ENCODE results near the gene ANKFY1.
"Not testable (repeated sequence)": the region's sequence is repeated elsewhere in the genome, so short reads cannot be mapped to it uniquely, and the experiment has no call there.

The ANKFY1 gene

GRCh38 chr17:4272972-4273368, 9.2 kb upstream of the ANKFY1 start:
- peaks cover 36% of the 10 kb centered on the region for H3K36me3 Mint-ChIP-seq (ENCODE audit: low read depth)
- H3K27ac Mint-ChIP-seq, result no peak overlapping the region
- H3K4me1 Mint-ChIP-seq (ENCODE audit: low read depth), result peaks cover 7% of the 10 kb centered on the region
- H3K4me3 Mint-ChIP-seq, result no peak overlapping the region
- no peaks in the 10 kb centered on the region for H3K27me3 Mint-ChIP-seq (ENCODE audit: low read depth)
- DNase-seq (ENCODE audit: low spot score), result no peak
- no peaks in the 10 kb centered on the region for H3K9me3 Mint-ChIP-seq

GRCh38 chr17:4272213-4272971, 8.6 kb upstream of the ANKFY1 start:
- Mint-ChIP-seq H3K4me3 (no peak overlapping the region), H3K27me3 (ENCODE audit: low read depth) (no peaks in the 10 kb centered on the region), H3K9me3 (no peaks in the 10 kb centered on the region), H3K27ac (no peak overlapping the region), H3K4me1 (ENCODE audit: low read depth) (peaks cover 7% of the 10 kb centered on the region), H3K36me3 (ENCODE audit: low read depth) (peaks cover 36% of the 10 kb centered on the region)
- no peak for DNase-seq (ENCODE audit: low spot score)

GRCh38 chr17:4270736-4271135, 7.0 kb upstream of the ANKFY1 start:
- Mint-ChIP-seq H3K4me3 (no peak overlapping the region), H3K27me3 (ENCODE audit: low read depth) (no peaks in the 10 kb centered on the region), H3K27ac (no peak overlapping the region), H3K36me3 (ENCODE audit: low read depth) (peaks cover 22% of the 10 kb centered on the region), H3K9me3 (no peaks in the 10 kb centered on the region), H3K4me1 (ENCODE audit: low read depth) (peaks cover 3% of the 10 kb centered on the region)
- no peak for DNase-seq (ENCODE audit: low spot score)

GRCh38 chr17:4269915-4270314, 6.1 kb upstream of the ANKFY1 start:
- no peaks in the 10 kb centered on the region for H3K27me3 Mint-ChIP-seq (ENCODE audit: low read depth)
- no peak for DNase-seq (ENCODE audit: low spot score)
- H3K4me1 Mint-ChIP-seq (ENCODE audit: low read depth), result peaks cover 8% of the 10 kb centered on the region
- no peaks in the 10 kb centered on the region for H3K9me3 Mint-ChIP-seq
- H3K4me3 Mint-ChIP-seq, result no peak overlapping the region
- peaks cover 21% of the 10 kb centered on the region for H3K36me3 Mint-ChIP-seq (ENCODE audit: low read depth)
- no peak overlapping the region for H3K27ac Mint-ChIP-seq

GRCh38 chr17:4267402-4267801, 3.6 kb upstream of the ANKFY1 start:
- H3K27ac Mint-ChIP-seq, result no peak overlapping the region
- H3K36me3 Mint-ChIP-seq (ENCODE audit: low read depth), result peaks cover 24% of the 10 kb centered on the region
- no peak for DNase-seq (ENCODE audit: low spot score)
- H3K4me3 Mint-ChIP-seq, result no peak overlapping the region
- H3K4me1 Mint-ChIP-seq (ENCODE audit: low read depth), result peaks cover 25% of the 10 kb centered on the region
- H3K9me3 Mint-ChIP-seq, result no peaks in the 10 kb centered on the region
- no peaks in the 10 kb centered on the region for H3K27me3 Mint-ChIP-seq (ENCODE audit: low read depth)

GRCh38 chr17:4266550-4266949, 2.8 kb upstream of the ANKFY1 start:
- no peak for DNase-seq (ENCODE audit: low spot score)
- Mint-ChIP-seq H3K9me3 (no peaks in the 10 kb centered on the region), H3K4me1 (ENCODE audit: low read depth) (peaks cover 27% of the 10 kb centered on the region), H3K36me3 (ENCODE audit: low read depth) (peaks cover 24% of the 10 kb centered on the region), H3K4me3 (no peak overlapping the region), H3K27me3 (ENCODE audit: low read depth) (no peaks in the 10 kb centered on the region), H3K27ac (no peak overlapping the region)

- Mint-ChIP-seq H3K36me3 (ENCODE audit: low read depth) (peaks cover 37% of the 10 kb centered on the region), H3K4me1 (ENCODE audit: low read depth) (peaks cover 34% of the 10 kb centered on the region), H3K27me3 (ENCODE audit: low read depth) (no peaks in the 10 kb centered on the region), H3K4me3 (peak overlapping the region; percentile 87), H3K9me3 (peaks cover 11% of the 10 kb centered on the region), H3K27ac (peak overlapping the region; percentile 82)
- no peak for DNase-seq (ENCODE audit: low spot score)
These were observed 1.1 kb downstream of the ANKFY1 start for GRCh38 chr17:4262703-4263102.

GRCh38 chr17:4261452-4261851, 2.3 kb downstream of the ANKFY1 start:
- H3K27ac Mint-ChIP-seq, result no peak overlapping the region
- peaks cover 49% of the 10 kb centered on the region for H3K36me3 Mint-ChIP-seq (ENCODE audit: low read depth)
- no peaks in the 10 kb centered on the region for H3K27me3 Mint-ChIP-seq (ENCODE audit: low read depth)
- H3K4me3 Mint-ChIP-seq, result no peak overlapping the region
- H3K9me3 Mint-ChIP-seq, result peaks cover 16% of the 10 kb centered on the region
- peaks cover 42% of the 10 kb centered on the region for H3K4me1 Mint-ChIP-seq (ENCODE audit: low read depth)
- DNase-seq (ENCODE audit: low spot score), result no peak

- Mint-ChIP-seq H3K27me3 (ENCODE audit: low read depth) (no peaks in the 10 kb centered on the region), H3K27ac (no peak overlapping the region), H3K9me3 (peaks cover 16% of the 10 kb centered on the region), H3K4me1 (ENCODE audit: low read depth) (peaks cover 32% of the 10 kb centered on the region), H3K4me3 (no peak overlapping the region), H3K36me3 (ENCODE audit: low read depth) (peaks cover 54% of the 10 kb centered on the region)
- DNase-seq (ENCODE audit: low spot score), result no peak
These were observed 4.9 kb downstream of the ANKFY1 start for GRCh38 chr17:4258867-4259266.

- H3K36me3 Mint-ChIP-seq (ENCODE audit: low read depth), result peaks cover 50% of the 10 kb centered on the region
- peaks cover 28% of the 10 kb centered on the region for H3K4me1 Mint-ChIP-seq (ENCODE audit: low read depth)
- no peak overlapping the region for H3K27ac Mint-ChIP-seq
- H3K27me3 Mint-ChIP-seq (ENCODE audit: low read depth), result no peaks in the 10 kb centered on the region
- peaks cover 16% of the 10 kb centered on the region for H3K9me3 Mint-ChIP-seq
- no peak overlapping the region for H3K4me3 Mint-ChIP-seq
- no peak for DNase-seq (ENCODE audit: low spot score)
These were observed 6.8 kb downstream of the ANKFY1 start for GRCh38 chr17:4256952-4257351.

- H3K27ac Mint-ChIP-seq; H3K4me3 Mint-ChIP-seq; DNase-seq (ENCODE audit: low spot score); H3K27me3 Mint-ChIP-seq (ENCODE audit: low read depth): not testable (repeated sequence)
- H3K9me3 Mint-ChIP-seq, result peaks cover 16% of the 10 kb centered on the region
- peaks cover 39% of the 10 kb centered on the region for H3K36me3 Mint-ChIP-seq (ENCODE audit: low read depth)
- peaks cover 24% of the 10 kb centered on the region for H3K4me1 Mint-ChIP-seq (ENCODE audit: low read depth)
These were observed 8.5 kb downstream of the ANKFY1 start for GRCh38 chr17:4255271-4255670.

GRCh38 chr17:4250887-4251286, 12.9 kb downstream of the ANKFY1 start:
- Mint-ChIP-seq H3K9me3 (no peaks in the 10 kb centered on the region), H3K27me3 (ENCODE audit: low read depth) (no peaks in the 10 kb centered on the region), H3K4me3 (no peak overlapping the region), H3K4me1 (ENCODE audit: low read depth) (peaks cover 31% of the 10 kb centered on the region), H3K27ac (no peak overlapping the region), H3K36me3 (ENCODE audit: low read depth) (peaks cover 19% of the 10 kb centered on the region)
- DNase-seq (ENCODE audit: low spot score), result no peak

- no peak overlapping the region for H3K4me3 Mint-ChIP-seq
- no peaks in the 10 kb centered on the region for H3K27me3 Mint-ChIP-seq (ENCODE audit: low read depth)
- H3K36me3 Mint-ChIP-seq (ENCODE audit: low read depth), result peaks cover 17% of the 10 kb centered on the region
- peak overlapping the region; percentile 13 for H3K27ac Mint-ChIP-seq
- H3K4me1 Mint-ChIP-seq (ENCODE audit: low read depth), result peaks cover 28% of the 10 kb centered on the region
- no peak for DNase-seq (ENCODE audit: low spot score)
- H3K9me3 Mint-ChIP-seq, result no peaks in the 10 kb centered on the region
These were observed 14.2 kb downstream of the ANKFY1 start for GRCh38 chr17:4249452-4250029.

GRCh38 chr17:4248504-4249277, 15.1 kb downstream of the ANKFY1 start:
- Mint-ChIP-seq H3K27ac (no peak overlapping the region), H3K4me1 (ENCODE audit: low read depth) (peaks cover 28% of the 10 kb centered on the region), H3K27me3 (ENCODE audit: low read depth) (no peaks in the 10 kb centered on the region), H3K4me3 (no peak overlapping the region), H3K36me3 (ENCODE audit: low read depth) (peaks cover 16% of the 10 kb centered on the region), H3K9me3 (no peaks in the 10 kb centered on the region)
- no peak for DNase-seq (ENCODE audit: low spot score)
